BE2C (cell line): Measurements from ENCODE around the gene MAGI2.
A peak's percentile ranks its signal among the peaks of the same experiment; 100 is the strongest.

Experiments used
- DNase-seq: peaks from one replicate; pipeline ENCODE4 v3.0.0-alpha.2; 2020
- H3K27me3 ChIP-seq: fragments of 250-450 bp; sonication (Bioruptor Pico); 2 replicates; pipeline ENCODE4 v1.5.1; 2020; ENCODE audit warnings: mild to moderate bottlenecking
- H3K36me3 ChIP-seq: fragments of 250-450 bp; sonication (Bioruptor Pico); 2 replicates; pipeline ENCODE4 v1.5.1; 2020; ENCODE audit warnings: mild to moderate bottlenecking
- H3K4me1 ChIP-seq: fragments of 250-450 bp; sonication (Bioruptor Pico); 2 replicates; pipeline ENCODE4 v1.5.1; 2020
- H3K4me3 ChIP-seq: 2 replicates; pipeline ENCODE4 v1.5.1; 2011; ENCODE audit warnings: low read depth, low read length
- H3K9me3 ChIP-seq: fragments of 250-450 bp; sonication (Bioruptor Pico); 2 replicates; pipeline ENCODE4 v1.5.1; 2020
- TF ChIP-seq, protein P1 (sequence below): IDR thresholded peaks from 2 replicates; pipeline ENCODE4 v1.5.1; 2012; ENCODE audit warnings: mild to moderate bottlenecking, low read depth, low read length

The MAGI2 gene

DNA sequence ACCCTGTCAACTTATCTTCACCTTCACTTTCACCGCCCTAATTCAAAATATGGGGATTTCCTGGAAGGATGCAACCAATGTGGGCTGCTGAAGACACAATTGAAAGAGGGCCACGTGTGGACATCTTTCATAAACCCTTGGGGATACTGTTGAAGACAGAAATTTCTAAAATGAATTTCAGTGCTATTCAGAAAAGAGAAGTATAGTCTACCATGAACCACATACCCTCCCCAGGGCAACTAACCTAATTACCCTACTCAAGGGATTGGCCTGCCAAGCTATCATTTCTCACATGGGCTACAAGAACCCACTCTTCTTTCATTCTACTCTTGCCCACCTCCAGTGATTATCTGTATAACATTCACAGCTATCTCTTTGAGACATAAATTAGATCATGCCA lies 1428.9 kb downstream of the MAGI2 start:
- TF ChIP-seq, protein P1, sequence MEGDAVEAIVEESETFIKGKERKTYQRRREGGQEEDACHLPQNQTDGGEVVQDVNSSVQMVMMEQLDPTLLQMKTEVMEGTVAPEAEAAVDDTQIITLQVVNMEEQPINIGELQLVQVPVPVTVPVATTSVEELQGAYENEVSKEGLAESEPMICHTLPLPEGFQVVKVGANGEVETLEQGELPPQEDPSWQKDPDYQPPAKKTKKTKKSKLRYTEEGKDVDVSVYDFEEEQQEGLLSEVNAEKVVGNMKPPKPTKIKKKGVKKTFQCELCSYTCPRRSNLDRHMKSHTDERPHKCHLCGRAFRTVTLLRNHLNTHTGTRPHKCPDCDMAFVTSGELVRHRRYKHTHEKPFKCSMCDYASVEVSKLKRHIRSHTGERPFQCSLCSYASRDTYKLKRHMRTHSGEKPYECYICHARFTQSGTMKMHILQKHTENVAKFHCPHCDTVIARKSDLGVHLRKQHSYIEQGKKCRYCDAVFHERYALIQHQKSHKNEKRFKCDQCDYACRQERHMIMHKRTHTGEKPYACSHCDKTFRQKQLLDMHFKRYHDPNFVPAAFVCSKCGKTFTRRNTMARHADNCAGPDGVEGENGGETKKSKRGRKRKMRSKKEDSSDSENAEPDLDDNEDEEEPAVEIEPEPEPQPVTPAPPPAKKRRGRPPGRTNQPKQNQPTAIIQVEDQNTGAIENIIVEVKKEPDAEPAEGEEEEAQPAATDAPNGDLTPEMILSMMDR: no peak
- Histone ChIP-seq H3K27me3 (no peaks in the 10 kb centered on the region), H3K36me3 (no peaks in the 10 kb centered on the region)

DNA sequence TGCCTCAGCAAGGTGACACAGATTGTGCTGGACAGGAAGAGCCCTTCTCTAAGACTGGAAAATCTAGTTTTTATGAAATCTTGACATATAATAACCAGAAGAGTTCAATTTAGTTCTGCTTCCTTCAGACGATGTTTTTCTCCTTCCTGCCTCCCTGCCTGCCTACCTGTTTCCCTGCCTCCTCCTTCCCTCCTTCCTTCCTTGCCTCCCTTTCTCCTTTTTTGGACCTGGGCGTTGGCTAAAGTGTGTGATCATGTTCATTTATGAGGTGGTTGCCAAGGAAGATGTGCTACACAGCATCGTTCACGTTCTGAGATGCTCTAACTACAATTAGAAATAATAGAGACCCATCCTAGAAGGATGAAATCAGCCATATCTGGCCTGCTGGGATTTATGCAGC lies 1430.3 kb downstream of the MAGI2 start:
- Histone ChIP-seq H3K9me3 (no peaks in the 10 kb centered on the region), H3K4me3 (no peak overlapping the region), H3K36me3 (no peaks in the 10 kb centered on the region), H3K4me1 (peaks cover 4% of the 10 kb centered on the region; the same call in 1 of the 2 replicates), H3K27me3 (no peaks in the 10 kb centered on the region)
- DNase-seq: no peak
- TF ChIP-seq, protein P1: no peak

More for the DNA sequence above, 1428.9 kb downstream of the MAGI2 start:
- H3K9me3 ChIP-seq: no peaks in the 10 kb centered on the region
- no peak for DNase-seq
- no peak overlapping the region for H3K4me3 ChIP-seq
- peaks cover 4% of the 10 kb centered on the region; the same call in 1 of the 2 replicates for H3K4me1 ChIP-seq

GRCh38 chr7:78022165-78022564 lies 1431.3 kb downstream of the MAGI2 start:
- no peak for DNase-seq
- TF ChIP-seq, protein P1: no peak
- Histone ChIP-seq H3K36me3 (no peaks in the 10 kb centered on the region), H3K27me3 (no peaks in the 10 kb centered on the region), H3K9me3 (no peaks in the 10 kb centered on the region), H3K4me3 (no peak overlapping the region), H3K4me1 (peaks cover 4% of the 10 kb centered on the region)

- Histone ChIP-seq H3K4me3 (no peak overlapping the region), H3K4me1 (peaks cover 11% of the 10 kb centered on the region), H3K9me3 (no peaks in the 10 kb centered on the region), H3K36me3 (no peaks in the 10 kb centered on the region), H3K27me3 (no peaks in the 10 kb centered on the region)
- TF ChIP-seq, protein P1: no peak
- no peak for DNase-seq
Measured at GRCh38 chr7:78020874-78021249, 1432.6 kb downstream of the MAGI2 start.

- TF ChIP-seq, protein P1: peak; percentile 79
- Histone ChIP-seq H3K9me3 (no peaks in the 10 kb centered on the region), H3K4me1 (peaks cover 13% of the 10 kb centered on the region), H3K27me3 (no peaks in the 10 kb centered on the region), H3K4me3 (peak overlapping the region; percentile 50), H3K36me3 (no peaks in the 10 kb centered on the region)
- DNase-seq: peak; percentile 60
Measured at GRCh38 chr7:78020136-78020873, 1433.2 kb downstream of the MAGI2 start.

DNA sequence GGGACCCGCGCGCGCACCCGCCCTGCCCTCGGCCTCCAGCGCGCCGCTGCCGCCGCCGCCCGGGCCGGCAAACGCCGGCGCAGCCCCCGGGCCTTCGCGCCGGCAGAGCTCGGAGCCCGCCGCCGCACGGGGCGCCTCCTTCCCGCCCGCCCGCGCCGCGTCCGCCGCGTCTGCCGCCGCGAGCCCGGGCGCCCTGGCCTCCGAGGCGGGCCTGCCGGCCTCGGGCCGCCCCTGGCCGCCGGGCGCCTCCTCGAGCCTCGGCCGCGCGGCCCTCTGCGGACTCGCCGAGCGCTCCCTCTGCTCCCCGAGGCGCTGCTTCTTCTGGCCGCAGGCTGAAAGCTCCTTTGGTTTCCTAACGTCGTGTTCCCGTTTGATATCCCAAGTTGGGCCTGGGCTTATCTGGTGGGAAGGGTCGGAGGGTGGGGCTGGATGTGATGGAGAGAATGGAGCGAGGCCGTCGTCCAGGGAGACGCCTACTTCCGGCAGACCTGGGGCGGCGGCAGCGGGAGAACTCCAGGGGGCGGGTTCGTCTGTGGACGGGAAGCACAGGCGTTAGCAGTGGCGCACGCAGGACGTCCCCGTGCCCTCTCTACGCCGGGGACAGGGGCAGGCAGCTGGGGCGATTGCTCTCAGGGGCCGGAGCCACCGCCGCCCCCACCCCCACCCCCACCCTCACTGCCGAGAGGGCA lies 1433.9 kb downstream of the MAGI2 start:
- peak; percentile 97 for DNase-seq
- H3K27me3 ChIP-seq: no peaks in the 10 kb centered on the region
- no peaks in the 10 kb centered on the region for H3K36me3 ChIP-seq
- TF ChIP-seq, protein P1: peak; percentile 22; the same call in 1 of the 2 replicates
- peaks cover 18% of the 10 kb centered on the region for H3K4me1 ChIP-seq
- H3K9me3 ChIP-seq: no peaks in the 10 kb centered on the region
- H3K4me3 ChIP-seq: peak overlapping the region; percentile 50
